DND-41 (cell line): Measurements from ENCODE around the gene DRC7.

Source experiments
- ATAC-seq: fragments of 200-7000 bp; cut with Tn5 transposase; 3 replicates; pipeline ENCODE4 v1.9.1; 2021; ENCODE audit warnings: low read depth; ENCODE audit not compliant: insufficient read depth
- DNase-seq: peaks from one replicate; pipeline ENCODE4 v3.0.0-alpha.2; 2020
- H2AFZ ChIP-seq: 2 replicates; pipeline ENCODE4 v1.6.0; 2012; ENCODE audit warnings: low read depth, low read length
- H3K27ac ChIP-seq: 2 replicates; pipeline ENCODE4 v1.5.1; 2012; ENCODE audit warnings: low read length, inconsistent platforms
- H3K27me3 ChIP-seq: fragments of 200-600 bp; sonication (generic); 2 replicates; pipeline ENCODE4 v1.6.0; 2012; ENCODE audit warnings: low read length, mild to moderate bottlenecking, inconsistent platforms; ENCODE audit not compliant: insufficient read depth, poor library complexity
- H3K36me3 ChIP-seq: 2 replicates; pipeline ENCODE4 v1.5.1; 2012; ENCODE audit warnings: low read length, inconsistent platforms; ENCODE audit not compliant: insufficient read depth
- H3K4me1 ChIP-seq: 2 replicates; pipeline ENCODE4 v1.5.1; 2012; ENCODE audit warnings: mild to moderate bottlenecking, low read length; ENCODE audit not compliant: insufficient read depth
- H3K4me2 ChIP-seq: 2 replicates; pipeline ENCODE4 v1.6.0; 2012; ENCODE audit warnings: mild to moderate bottlenecking, moderate library complexity, low read length, inconsistent platforms; ENCODE audit not compliant: insufficient read depth
- H3K4me3 ChIP-seq, 2 experiments: fragments of 200-600 bp in 1 of 2; shearing (Covaris generic) in 1 of 2; 2 replicates each; pipeline ENCODE4 v1.5.1; 2012 to 2016; ENCODE audit warnings: inconsistent platforms in 2 of 2, low read length in 2 of 2, mild to moderate bottlenecking in 2 of 2, low read depth in 1 of 2, moderate library complexity in 1 of 2
- H3K79me2 ChIP-seq: 2 replicates; pipeline ENCODE4 v1.6.0; 2012; ENCODE audit warnings: low read length, inconsistent platforms; ENCODE audit not compliant: insufficient read depth
- H3K9ac ChIP-seq: 2 replicates; pipeline ENCODE4 v1.6.0; 2012; ENCODE audit warnings: low read depth, mild to moderate bottlenecking, inconsistent platforms, low read length, moderate library complexity
- H3K9me3 ChIP-seq: 2 replicates; pipeline ENCODE4 v1.5.1; 2012; ENCODE audit warnings: low read length, moderate library complexity, mild to moderate bottlenecking, inconsistent platforms; ENCODE audit not compliant: insufficient read depth, severe bottlenecking
- H4K20me1 ChIP-seq: 2 replicates; pipeline ENCODE4 v1.6.0; 2012; ENCODE audit warnings: low read length; ENCODE audit not compliant: insufficient read depth
- CTCF ChIP-seq: IDR thresholded peaks from 2 replicates; pipeline ENCODE4 v1.5.1; 2012; ENCODE audit warnings: borderline replicate concordance, low read length, moderate library complexity, mild to moderate bottlenecking; ENCODE audit not compliant: poor library complexity, severe bottlenecking; ENCODE audit errors: extremely low read depth
- EZH2 ChIP-seq: IDR thresholded peaks from 3 replicates; pipeline ENCODE4 v1.6.1; 2012; ENCODE audit warnings: borderline replicate concordance, low read depth, mild to moderate bottlenecking, moderate library complexity, low read length, inconsistent platforms; ENCODE audit not compliant: severe bottlenecking

The DRC7 gene

GRCh38 chr16:57651344-57652333 is 43.0 kb upstream of the DRC7 start:
- Histone ChIP-seq H3K36me3 (no peaks in the 10 kb centered on the region), H3K4me3 (no peak overlapping the region), H3K4me1 (peaks cover 20% of the 10 kb centered on the region), H3K79me2 (no peaks in the 10 kb centered on the region), H2AFZ (no peak overlapping the region), H3K9ac (no peak overlapping the region), H3K4me2 (no peak overlapping the region), H3K27ac (no peak overlapping the region), H4K20me1 (no peaks in the 10 kb centered on the region), H3K27me3 (no peaks in the 10 kb centered on the region), H3K9me3 (no peaks in the 10 kb centered on the region)
- peak; percentile 38; the same call in 1 of the 3 replicates for ATAC-seq
- DNase-seq = peak; percentile 50
- TF ChIP-seq CTCF = peak; percentile 14
- no peak for TF ChIP-seq EZH2

- Histone ChIP-seq H3K79me2 (no peaks in the 10 kb centered on the region), H3K27ac (no peak overlapping the region), H3K4me3 (no peak overlapping the region), H3K36me3 (no peaks in the 10 kb centered on the region), H3K4me2 (no peak overlapping the region), H3K4me1 (peaks cover 9% of the 10 kb centered on the region), H3K27me3 (no peaks in the 10 kb centered on the region), H2AFZ (no peak overlapping the region), H4K20me1 (no peaks in the 10 kb centered on the region), H3K9ac (no peak overlapping the region), H3K9me3 (no peaks in the 10 kb centered on the region)
- DNase-seq (no peak), ATAC-seq (no peak)
- TF ChIP-seq EZH2 (no peak), CTCF (no peak)
These were observed 41.7 kb upstream of the DRC7 start for GRCh38 chr16:57652695-57653471.

- H3K27me3 ChIP-seq = no peaks in the 10 kb centered on the region
- no peak for DNase-seq
- H3K4me3 ChIP-seq = no peak overlapping the region
- no peak overlapping the region for H3K4me2 ChIP-seq
- no peak overlapping the region for H2AFZ ChIP-seq
- no peaks in the 10 kb centered on the region for H3K79me2 ChIP-seq
- TF ChIP-seq EZH2 (no peak), CTCF (no peak)
- H4K20me1 ChIP-seq = no peaks in the 10 kb centered on the region
- peaks cover 4% of the 10 kb centered on the region; the same call in 1 of the 2 replicates for H3K4me1 ChIP-seq
- H3K9me3 ChIP-seq = no peaks in the 10 kb centered on the region
- H3K36me3 ChIP-seq = no peaks in the 10 kb centered on the region
- H3K9ac ChIP-seq = no peak overlapping the region
- no peak overlapping the region for H3K27ac ChIP-seq
- no peak for ATAC-seq
These were observed 40.7 kb upstream of the DRC7 start for GRCh38 chr16:57653936-57654335.
